Kidney (tissue), 14 donors: ENCODE data around the gene GIT1. TPM values are rescaled to one million over a fixed set of nuclear protein-coding genes. Genes with fewer than 3 reads are reported as not detected.

Experiments
- DNase-seq, 5 donors: peaks; one replicate each; pipeline ENCODE4 v3.0.0-alpha.2; 2013 to 2020
- FAIRE-seq: peaks from 2 replicates; lab custom pipeline; 2012; peaks lifted over from hg19 to GRCh38; lab: Jason Lieb, UNC
- H3K27ac ChIP-seq, 2 donors: one replicate each; pipeline ENCODE4 v1.7.0; 2013; ENCODE audit warnings: low read depth in 2 of 2, low read length in 2 of 2, inconsistent platforms in 1 of 2
- H3K27me3 ChIP-seq: one replicate; pipeline ENCODE4 v1.7.1; 2013; ENCODE audit warnings: low read length, inconsistent platforms; ENCODE audit not compliant: control insufficient read depth, insufficient read depth
- H3K36me3 ChIP-seq, 3 donors: one replicate each; pipeline versions ENCODE4 v1.7.0 to v1.7.1; 2013; ENCODE audit warnings: low read length in 3 of 3, control low read depth in 1 of 3, inconsistent platforms in 1 of 3; ENCODE audit not compliant: insufficient read depth in 3 of 3, control insufficient read depth in 2 of 3
- H3K4me1 ChIP-seq, 3 donors: one replicate each; pipeline versions ENCODE4 v1.7.0 to v1.7.1; 2013; ENCODE audit warnings: low read length in 3 of 3, inconsistent platforms in 1 of 3, low read depth in 1 of 3; ENCODE audit not compliant: control insufficient read depth in 2 of 3, insufficient read depth in 2 of 3
- H3K4me3 ChIP-seq, 3 donors: one replicate each; pipeline versions ENCODE4 v1.7.0 to v1.8.1; 2013; ENCODE audit warnings: low read length in 3 of 3, control low read depth in 1 of 3, inconsistent platforms in 1 of 3
- H3K9ac ChIP-seq, 3 donors: one replicate each; pipeline versions ENCODE4 v1.7.0 to v1.7.1; 2013; ENCODE audit warnings: low read length in 3 of 3, control low read depth in 1 of 3, inconsistent platforms in 1 of 3
- H3K9me3 ChIP-seq, 3 donors: one replicate each; pipeline versions ENCODE4 v1.7.0 to v1.7.1; 2013; ENCODE audit warnings: low read length in 3 of 3, control low read depth in 1 of 3, inconsistent platforms in 1 of 3; ENCODE audit not compliant: control insufficient read depth in 2 of 3, insufficient read depth in 1 of 3
- intact Hi-C: fragments of 100-400 bp; cut with DNase I; formaldehyde crosslinking; loops from one replicate; pipeline ENCODE4 v1.11.1; 2022
- polyA plus RNA-seq: library from polyadenylated mRNA; stranded (reverse); fragments of 350-450 nt; fragmentation: Illumina TruSeq; extraction: RNeasy Lipid Tissue Mini Kit (QIAGEN cat#74804); gene quantifications from one replicate; pipeline ENCODE4 v1.2.3, GENCODE V29; 2014; ENCODE audit warnings: low read depth, low replicate concordance; ENCODE audit not compliant: insufficient read depth
- total RNA-seq: library from RNA; stranded (reverse); fragmentation: NEBNext Ultra II Directional; extraction: Animal tissue kit (Norgen Biotek cat#: 25700); gene quantifications from one replicate; pipeline ENCODE4 v1.2.1, GENCODE V29; 2021
- TF ChIP-seq, protein P1 (sequence below): IDR thresholded peaks from 3 replicates; pipeline ENCODE4 v1.5.1; 2012; ENCODE audit warnings: mild to moderate bottlenecking, moderate library complexity, borderline replicate concordance; ENCODE audit not compliant: insufficient read depth; ENCODE audit errors: extremely low read depth
- donor health status: control.
- donor health status: control.
- donor health status: control.
- donor health status: control.
- donor health status: control.
- donor health status: DM: yes; HTN: yes; CAD: no.
- donor health status: Normal renal cell carcinoma (clear cell type).

GIT1 gene
- total and polyA plus RNA-seq, 2 donors from 2014 or later: 21.4 to 41.9 TPM

GRCh38 chr17:29617481-29618271, 28.2 kb upstream of the GIT1 start:
- peak overlapping the region in 2 of 3 donors; percentile 29 to 37 for H3K4me3 ChIP-seq

GRCh38 chr17:29617125-29617480, 27.7 kb upstream of the GIT1 start:
- Histone ChIP-seq H3K9me3 (no peaks in the 10 kb centered on the region), H3K36me3 (no peaks in the 10 kb centered on the region), H3K4me3 (peak overlapping the region in 1 of 3 donors; percentile 37), H3K4me1 (peaks cover 0 to 35% (median 17%) of the 10 kb centered on the region in 3 donors), H3K27me3 (peaks cover 22% of the 10 kb centered on the region), H3K9ac (no peak overlapping the region), H3K27ac (no peak overlapping the region)
- FAIRE-seq (no peak), DNase-seq (peak; percentile 87 to 93 (median 90))
- TF ChIP-seq, protein P1, sequence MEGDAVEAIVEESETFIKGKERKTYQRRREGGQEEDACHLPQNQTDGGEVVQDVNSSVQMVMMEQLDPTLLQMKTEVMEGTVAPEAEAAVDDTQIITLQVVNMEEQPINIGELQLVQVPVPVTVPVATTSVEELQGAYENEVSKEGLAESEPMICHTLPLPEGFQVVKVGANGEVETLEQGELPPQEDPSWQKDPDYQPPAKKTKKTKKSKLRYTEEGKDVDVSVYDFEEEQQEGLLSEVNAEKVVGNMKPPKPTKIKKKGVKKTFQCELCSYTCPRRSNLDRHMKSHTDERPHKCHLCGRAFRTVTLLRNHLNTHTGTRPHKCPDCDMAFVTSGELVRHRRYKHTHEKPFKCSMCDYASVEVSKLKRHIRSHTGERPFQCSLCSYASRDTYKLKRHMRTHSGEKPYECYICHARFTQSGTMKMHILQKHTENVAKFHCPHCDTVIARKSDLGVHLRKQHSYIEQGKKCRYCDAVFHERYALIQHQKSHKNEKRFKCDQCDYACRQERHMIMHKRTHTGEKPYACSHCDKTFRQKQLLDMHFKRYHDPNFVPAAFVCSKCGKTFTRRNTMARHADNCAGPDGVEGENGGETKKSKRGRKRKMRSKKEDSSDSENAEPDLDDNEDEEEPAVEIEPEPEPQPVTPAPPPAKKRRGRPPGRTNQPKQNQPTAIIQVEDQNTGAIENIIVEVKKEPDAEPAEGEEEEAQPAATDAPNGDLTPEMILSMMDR: peak; percentile 54
- intact Hi-C loops: no loop called here

More at GRCh38 chr17:29617481-29618271, 28.2 kb upstream of the GIT1 start:
- no peak overlapping the region for H3K9ac ChIP-seq
- no peak for FAIRE-seq
- H3K36me3 ChIP-seq: no peaks in the 10 kb centered on the region
- H3K27ac ChIP-seq: no peak overlapping the region
- intact Hi-C loops: no loop called here
- TF ChIP-seq, protein P1: peak; percentile 66
- peak in 3 of 5 donors; percentile 65 to 90 (median 70) for DNase-seq
- no peaks in the 10 kb centered on the region for H3K9me3 ChIP-seq
- H3K27me3 ChIP-seq: peaks cover 22% of the 10 kb centered on the region
- H3K4me1 ChIP-seq: peaks cover 0 to 37% (median 17%) of the 10 kb centered on the region in 3 donors

DNA sequence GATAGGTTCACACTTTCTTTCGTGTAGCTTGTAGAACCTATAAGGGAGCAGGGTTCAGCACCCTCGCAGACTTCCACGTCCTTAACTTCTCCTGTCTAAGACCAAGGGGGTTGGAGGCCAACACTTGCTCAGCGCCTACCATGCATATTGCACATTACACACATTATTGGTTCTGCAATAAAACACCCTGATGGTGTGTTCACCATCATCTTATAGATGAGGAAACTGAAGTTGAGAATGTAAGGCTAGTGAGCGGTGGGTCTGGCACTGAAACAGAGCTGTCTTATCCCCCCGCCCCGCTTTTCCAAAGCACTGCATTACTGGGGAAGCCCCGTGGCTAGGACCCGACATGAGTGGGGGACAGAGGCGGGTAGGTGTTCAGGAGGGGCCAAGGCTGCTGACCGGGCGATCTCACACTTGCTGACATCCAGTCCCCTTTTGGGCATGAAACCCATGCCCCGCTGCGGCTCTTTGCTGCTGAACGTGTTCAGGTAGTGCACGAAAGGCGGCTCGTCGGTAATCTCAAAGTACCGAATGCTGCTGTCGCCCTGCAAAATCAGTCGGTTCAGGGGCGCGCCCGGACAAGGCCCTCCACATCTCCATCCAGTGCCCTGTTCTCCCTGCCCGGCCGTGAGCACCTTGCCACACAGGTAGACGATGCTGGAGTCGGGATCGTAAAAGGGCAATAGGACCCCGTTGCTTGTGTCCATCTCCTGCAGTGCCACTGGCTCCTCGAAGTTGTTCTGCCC, 27.0 kb upstream of the GIT1 start:
- peak overlapping the region; percentile 6 to 54 (median 9) for H3K4me3 ChIP-seq
- no peak overlapping the region for H3K27ac ChIP-seq
- H3K9ac ChIP-seq: no peak overlapping the region
- intact Hi-C loops: no loop called here
- TF ChIP-seq, protein P1: no peak
- no peaks in the 10 kb centered on the region for H3K9me3 ChIP-seq
- H3K36me3 ChIP-seq: no peaks in the 10 kb centered on the region
- FAIRE-seq (no peak), DNase-seq (no peak)
- H3K4me1 ChIP-seq: peaks cover 0 to 33% (median 17%) of the 10 kb centered on the region in 3 donors
- peaks cover 22% of the 10 kb centered on the region for H3K27me3 ChIP-seq
